Measurements from ENCODE around the gene SH3PXD2A.

Gene SH3PXD2A

GRCh38 chr10:103699611-103700435 is 155.6 kb downstream of the SH3PXD2A start:
- no peak for DNase-seq

- no peak for DNase-seq
Measured at GRCh38 chr10:103698266-103698665, 157.1 kb downstream of the SH3PXD2A start.

GRCh38 chr10:103697787-103698186 is 157.6 kb downstream of the SH3PXD2A start:
- DNase-seq = no peak

- peak; percentile 26 for DNase-seq
Measured at GRCh38 chr10:103696411-103697145, 158.8 kb downstream of the SH3PXD2A start.

- no peak for DNase-seq
Measured at GRCh38 chr10:103696094-103696410, 159.3 kb downstream of the SH3PXD2A start.

- DNase-seq = no peak
Measured at GRCh38 chr10:103695584-103696005, 159.8 kb downstream of the SH3PXD2A start.

- no peak for DNase-seq
Measured at GRCh38 chr10:103693812-103694205, 161.6 kb downstream of the SH3PXD2A start.

- no peak for DNase-seq
Measured at GRCh38 chr10:103692952-103693811, 162.2 kb downstream of the SH3PXD2A start.

GRCh38 chr10:103692436-103692951 is 162.9 kb downstream of the SH3PXD2A start:
- DNase-seq = no peak

- DNase-seq = no peak
Measured at GRCh38 chr10:103691723-103692435, 163.5 kb downstream of the SH3PXD2A start.

GRCh38 chr10:103691267-103691666 is 164.1 kb downstream of the SH3PXD2A start:
- no peak for DNase-seq

GRCh38 chr10:103690281-103690680 is 165.1 kb downstream of the SH3PXD2A start:
- no peak for DNase-seq

- no peak for DNase-seq
Measured at GRCh38 chr10:103688491-103688890, 166.9 kb downstream of the SH3PXD2A start.

GRCh38 chr10:103687718-103688117 is 167.7 kb downstream of the SH3PXD2A start:
- no peak for DNase-seq

GRCh38 chr10:103687172-103687571 is 168.2 kb downstream of the SH3PXD2A start:
- no peak for DNase-seq

GRCh38 chr10:103685880-103686669 is 169.3 kb downstream of the SH3PXD2A start:
- DNase-seq = peak; percentile 34

- no peak for DNase-seq
Measured at GRCh38 chr10:103683851-103684250, 171.5 kb downstream of the SH3PXD2A start.

- no peak for DNase-seq
Measured at GRCh38 chr10:103682631-103683030, 172.7 kb downstream of the SH3PXD2A start.

- no peak for DNase-seq
Measured at GRCh38 chr10:103681617-103682399, 173.6 kb downstream of the SH3PXD2A start.

- no peak for DNase-seq
Measured at GRCh38 chr10:103680869-103681236, 174.5 kb downstream of the SH3PXD2A start.
